Measurements from ENCODE around the gene HES2. TPM values are rescaled to one million over a fixed set of nuclear protein-coding genes. Genes with fewer than 3 reads are reported as not detected.
"Not testable (repeated sequence)": the region's sequence is repeated elsewhere in the genome, so short reads cannot be mapped to it uniquely, and the experiment has no call there.

The HES2 gene
- total and polyA plus RNA-seq, 2 of the 4 experiments (the other 2 are of a cell fraction) = not detected

- H3K4ac ChIP-seq (ENCODE audit: low read depth, low read length); ATAC-seq (ENCODE audit: low read depth); H2AK5ac ChIP-seq (ENCODE audit: low read depth, low read length); H3K23ac ChIP-seq (ENCODE audit: low read depth, low read length); H3K9me1 ChIP-seq (ENCODE audit: insufficient read depth, low read length); H3K14ac ChIP-seq (replicated peaks; ENCODE audit: low read depth, low read length); POLR2A ChIA-PET (ENCODE audit: unreplicated experiment); H3K56ac ChIP-seq (ENCODE audit: extremely low read depth, insufficient read depth, low read length); H2BK120ac ChIP-seq (ENCODE audit: low read depth, low read length); H3K27me3 ChIP-seq (ENCODE audit: control insufficient read depth, insufficient read depth, low read length); H3K18ac ChIP-seq (ENCODE audit: low read depth, low read length); H3K27ac ChIP-seq (ENCODE audit: insufficient read depth, low read length); H4K8ac ChIP-seq (ENCODE audit: low read depth in 2 of 2, low read length in 2 of 2); H4K20me1 ChIP-seq (ENCODE audit: insufficient read depth, low read length); H3K4me3 ChIP-seq (ENCODE audit: insufficient read depth, low read depth, low read length); H2AK9ac ChIP-seq (replicated peaks; ENCODE audit: low read depth, low read length, poor library complexity); H3K4me2 ChIP-seq (ENCODE audit: low read depth, low read length); in situ Hi-C loops (cut with MboI; ENCODE audit: low sequenced_read_pairs); H4K91ac ChIP-seq (ENCODE audit: insufficient read depth, low read depth, low read length); H2BK20ac ChIP-seq (ENCODE audit: low read depth, low read length); H2BK5ac ChIP-seq (ENCODE audit: low read depth, low read length, poor library complexity, severe bottlenecking); BruUV-seq (replicated peaks); CTCF ChIA-PET; H3K9ac ChIP-seq (ENCODE audit: low read depth, low read length); H4K5ac ChIP-seq (ENCODE audit: low read depth, low read length); dilution Hi-C loops (cut with HindIII; ENCODE audit: low sequenced_read_pairs, unreplicated experiment); H3K9me3 ChIP-seq (ENCODE audit: control insufficient read depth, insufficient read depth, low read length); H3K36me3 ChIP-seq (ENCODE audit: control insufficient read depth, insufficient read depth, low read length); H2BK15ac ChIP-seq (ENCODE audit: low read depth, low read length); intact Hi-C loops (cut with micrococcal nuclease); H2AFZ ChIP-seq (replicated peaks; ENCODE audit: low read length, poor library complexity); DNase-seq; H3K4me1 ChIP-seq (ENCODE audit: control insufficient read depth, insufficient read depth, low read length): not testable (repeated sequence)
- WGBS, 2 experiments (ENCODE audit: extremely low coverage in 2 of 2, insufficient read length in 1 of 2) = 80% methylated on average over 2 of the region's 7 CpGs; no CpG with 5 or more reads in 1 of the 2 experiments
- H3K79me1 ChIP-seq (ENCODE audit: low read depth in 1 of 2, low read length in 2 of 2) = peaks cover 17 to 41% of the 10 kb centered on the region in 2 experiments
These were observed 47.5 kb downstream of the HES2 start for GRCh38 chr1:6372236-6372635.
